ENCODE data around the gene PAGE4. TPM values are rescaled to one million over a fixed set of nuclear protein-coding genes. Genes with fewer than 3 reads are reported as not detected.
A peak's percentile ranks its signal among the peaks of the same experiment; 100 is the strongest.

PAGE4 gene
- total and polyA plus RNA-seq, 2 of the 13 experiments (the other 11 are each of a cell fraction or from before 2014, with no cell fraction given): 1.1 TPM; not detected in 1

DNA sequence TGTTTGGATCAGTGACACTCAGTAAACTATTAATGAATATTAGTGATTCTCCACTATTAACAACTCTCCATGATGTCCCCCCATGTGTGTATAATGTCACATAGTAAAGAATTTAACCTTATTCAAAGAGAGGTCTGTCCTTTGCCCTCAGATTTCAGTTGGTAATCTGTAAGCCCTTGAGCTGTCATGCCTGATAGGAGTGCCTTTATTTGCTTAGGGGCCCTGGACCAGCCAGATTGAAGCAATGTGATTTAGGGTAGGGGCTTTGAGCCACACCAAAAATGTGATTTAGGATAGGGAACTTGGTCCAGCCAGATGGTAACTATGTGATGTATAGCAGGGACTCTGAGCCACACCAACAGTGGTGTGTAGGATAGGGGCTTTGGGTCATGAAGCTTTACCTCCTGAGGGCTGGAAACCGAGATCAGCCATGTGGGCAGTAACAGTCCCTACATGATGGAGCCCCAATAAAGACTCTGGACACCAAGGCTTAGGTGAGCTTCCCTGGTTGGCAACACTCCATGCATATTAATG is 44.3 kb upstream of the PAGE4 start (continued):
- TF ChIP-seq ZHX2 (IDR thresholded peaks at IDR 0.05; ENCODE audit: low read depth): no peak
- TF ChIP-seq ZHX2 (CRISPR knock-in tag; IDR thresholded peaks at IDR 0.05; ENCODE audit: borderline replicate concordance): no peak
- TF ChIP-seq HMG20B (CRISPR knock-in tag; conservative IDR thresholded peaks at IDR 0.05): peak; percentile 60; the same call in 1 of the 2 replicates
- peak; percentile 28; the same call in 1 of the 2 replicates for TF ChIP-seq NCOA2 (CRISPR knock-in tag; IDR thresholded peaks at IDR 0.05)
- TF ChIP-seq TCF7L2 (IDR thresholded peaks at IDR 0.05; ENCODE audit: low read depth, low read length): no peak
- TF ChIP-seq, protein P1, sequence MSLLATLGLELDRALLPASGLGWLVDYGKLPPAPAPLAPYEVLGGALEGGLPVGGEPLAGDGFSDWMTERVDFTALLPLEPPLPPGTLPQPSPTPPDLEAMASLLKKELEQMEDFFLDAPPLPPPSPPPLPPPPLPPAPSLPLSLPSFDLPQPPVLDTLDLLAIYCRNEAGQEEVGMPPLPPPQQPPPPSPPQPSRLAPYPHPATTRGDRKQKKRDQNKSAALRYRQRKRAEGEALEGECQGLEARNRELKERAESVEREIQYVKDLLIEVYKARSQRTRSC (CRISPR knock-in tag; IDR thresholded peaks at IDR 0.05; ENCODE audit: low read depth): no peak
- TF ChIP-seq SOX6 (IDR thresholded peaks at IDR 0.05): no peak
- TF ChIP-seq SOX6 (CRISPR knock-in tag; IDR thresholded peaks at IDR 0.05): peak; percentile 36; the same call in 1 of the 2 replicates
- no peak for TF ChIP-seq FOXA1 (IDR thresholded peaks at IDR 0.05)
- peak; percentile 15; the same call in 1 of the 2 replicates for TF ChIP-seq FOXA1 (CRISPR knock-in tag; IDR thresholded peaks at IDR 0.05)
- TF ChIP-seq KDM5B (CRISPR knock-in tag; IDR thresholded peaks at IDR 0.05; ENCODE audit: borderline replicate concordance): no peak
- 0 out of 2 replicates have a peak, but pooled peaks have one; percentile 11 for TF ChIP-seq GATAD2A (CRISPR knock-in tag; IDR thresholded peaks at IDR 0.05)
- peak; percentile 39; the same call in 1 of the 2 replicates for TF ChIP-seq TCF7 (IDR thresholded peaks at IDR 0.05; ENCODE audit: low read depth)
- peak; percentile 80 for TF ChIP-seq PAXIP1 (CRISPR knock-in tag; conservative IDR thresholded peaks at IDR 0.05)
- TF ChIP-seq PITX1 (CRISPR knock-in tag; IDR thresholded peaks at IDR 0.05): 0 out of 2 replicates have a peak, but pooled peaks have one; percentile 33
- no peak for TF ChIP-seq ZNF841 (CRISPR knock-in tag; IDR thresholded peaks at IDR 0.05; ENCODE audit: borderline replicate concordance)
- 0 out of 2 replicates have a peak, but pooled peaks have one; percentile 35 for TF ChIP-seq POGZ (CRISPR knock-in tag; IDR thresholded peaks at IDR 0.05)
- TF ChIP-seq, protein P2, sequence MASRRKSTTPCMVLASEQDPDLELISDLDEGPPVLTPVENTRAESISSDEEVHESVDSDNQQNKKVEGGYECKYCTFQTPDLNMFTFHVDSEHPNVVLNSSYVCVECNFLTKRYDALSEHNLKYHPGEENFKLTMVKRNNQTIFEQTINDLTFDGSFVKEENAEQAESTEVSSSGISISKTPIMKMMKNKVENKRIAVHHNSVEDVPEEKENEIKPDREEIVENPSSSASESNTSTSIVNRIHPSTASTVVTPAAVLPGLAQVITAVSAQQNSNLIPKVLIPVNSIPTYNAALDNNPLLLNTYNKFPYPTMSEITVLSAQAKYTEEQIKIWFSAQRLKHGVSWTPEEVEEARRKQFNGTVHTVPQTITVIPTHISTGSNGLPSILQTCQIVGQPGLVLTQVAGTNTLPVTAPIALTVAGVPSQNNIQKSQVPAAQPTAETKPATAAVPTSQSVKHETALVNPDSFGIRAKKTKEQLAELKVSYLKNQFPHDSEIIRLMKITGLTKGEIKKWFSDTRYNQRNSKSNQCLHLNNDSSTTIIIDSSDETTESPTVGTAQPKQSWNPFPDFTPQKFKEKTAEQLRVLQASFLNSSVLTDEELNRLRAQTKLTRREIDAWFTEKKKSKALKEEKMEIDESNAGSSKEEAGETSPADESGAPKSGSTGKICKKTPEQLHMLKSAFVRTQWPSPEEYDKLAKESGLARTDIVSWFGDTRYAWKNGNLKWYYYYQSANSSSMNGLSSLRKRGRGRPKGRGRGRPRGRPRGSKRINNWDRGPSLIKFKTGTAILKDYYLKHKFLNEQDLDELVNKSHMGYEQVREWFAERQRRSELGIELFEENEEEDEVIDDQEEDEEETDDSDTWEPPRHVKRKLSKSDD (CRISPR knock-in tag; IDR thresholded peaks at IDR 0.05; ENCODE audit: low read depth): no peak
